ENCODE data around the gene VKORC1L1. TPM values are rescaled to one million over a fixed set of nuclear protein-coding genes. Genes with fewer than 3 reads are reported as not detected.

VKORC1L1 gene
- total and polyA plus RNA-seq, 9 of the 15 experiments (the other 6 are each of a cell fraction or from before 2014, with no cell fraction given): 6.8 to 36.5 (median 19.3) TPM

- TF ChIP-seq ZBTB33 (CRISPR knock-in tag; IDR thresholded peaks at IDR 0.05) (no peak), MIER1 (IDR thresholded peaks at IDR 0.05; ENCODE audit: low read depth) (no peak), ARNT (IDR thresholded peaks at IDR 0.05) (no peak; a peak in 2 of 4 replicates), RAD21 (CRISPR knock-in tag; conservative IDR thresholded peaks at IDR 0.05 in 1 of 2, IDR thresholded peaks at IDR 0.05 in 1 of 2) (no peak), TAF9B (IDR thresholded peaks at IDR 0.05; ENCODE audit: partially characterized antibody) (no peak), GTF2A2 (tag; IDR thresholded peaks at IDR 0.05) (no peak), DEAF1 (CRISPR knock-in tag; IDR thresholded peaks at IDR 0.05) (0 out of 2 replicates have a peak, but pooled peaks have one; percentile 14), ZNF76 (CRISPR knock-in tag; IDR thresholded peaks at IDR 0.05; ENCODE audit: borderline replicate concordance) (no peak), FOSL1 (tag; conservative IDR thresholded peaks at IDR 0.05) (no peak), NUFIP1 (IDR thresholded peaks at IDR 0.05; ENCODE audit: partially characterized antibody) (no peak), HSF4 (CRISPR knock-in tag; IDR thresholded peaks at IDR 0.05; ENCODE audit: borderline replicate concordance) (no peak), SMARCC2 (IDR thresholded peaks at IDR 0.05; ENCODE audit: low read depth) (no peak), ZBTB2 (IDR thresholded peaks at IDR 0.05) (peak; percentile 69; the same call in 1 of the 2 replicates)
Measured at GRCh38 chr7:65927489-65928448, 54.9 kb downstream of the VKORC1L1 start (continued).
